Right atrium auricular region (tissue), 2 donors: ENCODE data around the gene DNAJB1. TPM values are rescaled to one million over a fixed set of nuclear protein-coding genes. Genes with fewer than 3 reads are reported as not detected.
A peak's percentile ranks its signal among the peaks of the same experiment; 100 is the strongest.

Source experiments
- DNase-seq: peaks from one replicate; pipeline ENCODE4 v3.0.0-alpha.2; 2019; ENCODE audit warnings: low spot score
- H3K27ac ChIP-seq, 2 donors: fragments of 200-600 bp; sonication (generic); 1 replicate in 1 of 2; 2 replicates in 1 of 2; pipeline ENCODE4 v1.5.1; 2016 to 2019
- H3K27me3 ChIP-seq, 2 donors: fragments of 200-600 bp; sonication (generic); one replicate each; pipeline versions ENCODE4 v1.5.1 to v1.6.0; 2017 to 2019
- H3K36me3 ChIP-seq: fragments of 200-600 bp; sonication (generic); one replicate; pipeline ENCODE4 v1.5.1; 2016
- H3K4me1 ChIP-seq, 2 donors: fragments of 200-600 bp; sonication (generic); one replicate each; pipeline versions ENCODE4 v1.5.1 to v1.6.0; 2017 to 2019
- H3K4me3 ChIP-seq, 2 donors: fragments of 200-600 bp; sonication (generic); 1 replicate in 1 of 2; 2 replicates in 1 of 2; pipeline ENCODE4 v1.5.1; 2017 to 2019; ENCODE audit warnings: mild to moderate bottlenecking in 1 of 2, moderate library complexity in 1 of 2
- H3K9me3 ChIP-seq, 2 donors: fragments of 200-600 bp; sonication (generic); one replicate each; pipeline ENCODE4 v1.5.1; 2019
- total RNA-seq, 2 donors: library from RNA; depleted of rRNA; stranded (reverse); fragments of >200 nt; gene quantifications; one replicate each; pipeline ENCODE4 v1.1.0, GENCODE V29; 2016
- TF ChIP-seq, protein P1 (sequence below), 2 donors: fragments of 200-600 bp; sonication (generic); IDR thresholded peaks; one replicate each; pipeline ENCODE4 v1.5.1; 2019; ENCODE audit warnings: antibody characterized with exemption in 2 of 2

DNAJB1 gene
- total RNA-seq, 2 donors from 2014 or later: 36.5 to 52.9 TPM

DNA sequence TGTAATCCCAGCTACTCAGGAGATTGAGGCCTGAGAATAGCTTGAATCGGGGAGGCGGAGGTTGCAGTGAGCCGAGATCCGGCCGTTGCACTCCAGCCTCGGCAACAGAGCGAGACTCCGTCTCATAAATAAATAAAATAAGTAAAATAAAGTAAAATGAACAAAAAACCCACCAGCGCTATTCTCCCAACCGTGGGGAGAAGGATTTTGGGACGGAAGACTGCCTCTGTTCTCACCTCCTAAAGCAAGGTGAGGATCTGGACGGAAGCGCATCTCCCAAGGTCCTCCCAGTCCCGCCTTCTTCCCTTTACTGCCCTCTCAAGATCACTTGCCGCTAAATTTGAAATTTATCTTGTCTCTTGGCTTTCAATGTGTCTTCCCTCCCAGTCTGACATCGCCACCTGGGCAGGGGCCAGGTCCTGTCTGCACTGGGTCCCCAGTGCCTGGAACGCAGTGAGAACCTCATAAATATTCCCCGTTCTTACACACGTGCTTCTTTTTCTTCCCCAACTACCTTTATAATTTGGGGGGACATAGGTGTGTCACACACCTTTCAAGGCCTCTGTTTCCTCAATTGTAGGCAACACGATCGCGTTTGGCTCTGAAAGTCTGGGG, 1.2 kb upstream of the DNAJB1 start:
- Histone ChIP-seq H3K27ac (peak overlapping the region; percentile 100), H3K36me3 (peaks cover 24% of the 10 kb centered on the region), H3K4me1 (peaks cover 0 to 41% of the 10 kb centered on the region in 2 donors), H3K27me3 (no peaks in the 10 kb centered on the region), H3K9me3 (no peaks in the 10 kb centered on the region), H3K4me3 (peak overlapping the region in 1 of 2 donors; percentile 50)
- TF ChIP-seq, protein P1, sequence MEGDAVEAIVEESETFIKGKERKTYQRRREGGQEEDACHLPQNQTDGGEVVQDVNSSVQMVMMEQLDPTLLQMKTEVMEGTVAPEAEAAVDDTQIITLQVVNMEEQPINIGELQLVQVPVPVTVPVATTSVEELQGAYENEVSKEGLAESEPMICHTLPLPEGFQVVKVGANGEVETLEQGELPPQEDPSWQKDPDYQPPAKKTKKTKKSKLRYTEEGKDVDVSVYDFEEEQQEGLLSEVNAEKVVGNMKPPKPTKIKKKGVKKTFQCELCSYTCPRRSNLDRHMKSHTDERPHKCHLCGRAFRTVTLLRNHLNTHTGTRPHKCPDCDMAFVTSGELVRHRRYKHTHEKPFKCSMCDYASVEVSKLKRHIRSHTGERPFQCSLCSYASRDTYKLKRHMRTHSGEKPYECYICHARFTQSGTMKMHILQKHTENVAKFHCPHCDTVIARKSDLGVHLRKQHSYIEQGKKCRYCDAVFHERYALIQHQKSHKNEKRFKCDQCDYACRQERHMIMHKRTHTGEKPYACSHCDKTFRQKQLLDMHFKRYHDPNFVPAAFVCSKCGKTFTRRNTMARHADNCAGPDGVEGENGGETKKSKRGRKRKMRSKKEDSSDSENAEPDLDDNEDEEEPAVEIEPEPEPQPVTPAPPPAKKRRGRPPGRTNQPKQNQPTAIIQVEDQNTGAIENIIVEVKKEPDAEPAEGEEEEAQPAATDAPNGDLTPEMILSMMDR (IDR thresholded peaks at IDR 0.05): no peak
- no peak for DNase-seq

DNA sequence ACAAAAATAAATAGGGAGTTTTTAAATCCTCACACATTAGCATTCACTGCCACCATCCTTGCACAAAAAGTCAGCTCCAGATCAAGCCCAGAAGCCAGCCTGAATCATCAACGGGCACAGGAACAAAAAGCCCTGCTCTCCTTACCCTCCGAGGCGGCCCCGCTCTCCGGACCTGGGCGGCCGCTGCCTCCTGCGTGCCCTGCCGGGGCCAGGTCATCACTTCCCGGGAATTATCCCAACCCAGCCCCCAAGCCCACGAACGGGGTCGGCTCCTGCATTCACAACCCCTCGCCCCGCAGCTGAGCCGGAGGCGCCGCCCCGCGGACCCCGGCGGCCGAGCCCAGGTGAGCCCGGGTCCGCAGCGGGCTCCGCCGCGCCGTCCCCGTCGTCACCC, 754 bp downstream of the DNAJB1 start:
- TF ChIP-seq, protein P1 (IDR thresholded peaks at IDR 0.05): no peak
- H3K4me1 ChIP-seq: peaks cover 0 to 43% of the 10 kb centered on the region in 2 donors

DNA sequence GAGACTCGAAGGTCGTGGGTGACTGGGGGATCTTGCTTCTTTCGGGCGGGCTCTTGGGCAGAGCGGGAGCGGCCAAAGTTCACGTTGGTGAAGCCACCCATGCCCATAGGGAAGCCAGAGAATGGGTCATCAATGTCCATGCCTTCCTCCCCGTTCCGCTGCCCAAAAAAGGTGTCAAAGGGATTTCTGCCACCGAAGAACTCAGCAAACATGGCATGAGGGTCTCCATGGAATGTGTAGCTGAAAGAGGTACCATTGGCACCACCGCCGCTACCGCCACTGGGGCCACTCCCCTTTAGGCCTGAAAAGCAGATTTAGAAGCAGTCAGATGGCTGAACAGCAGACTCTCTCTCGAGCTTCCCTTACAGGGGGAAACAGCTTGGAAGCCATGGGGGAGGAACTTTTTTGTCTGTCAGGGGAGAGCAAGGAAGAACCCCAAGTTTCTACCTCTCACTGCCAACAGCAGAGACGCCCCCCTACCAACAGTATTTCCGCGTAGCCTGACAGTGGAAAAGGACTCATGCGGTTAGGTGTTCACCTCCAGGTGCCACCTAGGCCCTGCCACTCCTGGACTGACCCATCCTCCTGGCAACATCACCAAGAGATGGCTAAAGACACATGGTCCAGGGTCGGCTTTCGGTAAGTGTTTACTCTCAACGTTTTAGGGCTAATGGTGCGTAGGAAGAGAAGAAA, 1.3 kb downstream of the DNAJB1 start:
- Histone ChIP-seq H3K4me3 (peak overlapping the region; percentile 96 to 97), H3K27ac (peak overlapping the region; percentile 100), H3K9me3 (no peaks in the 10 kb centered on the region), H3K4me1 (peaks cover 0 to 43% of the 10 kb centered on the region in 2 donors), H3K27me3 (no peaks in the 10 kb centered on the region), H3K36me3 (peaks cover 32% of the 10 kb centered on the region)
- no peak for DNase-seq
- TF ChIP-seq, protein P1 (IDR thresholded peaks at IDR 0.05): no peak

More for the DNA sequence above, 754 bp downstream of the DNAJB1 start:
- no peak for DNase-seq
- peak overlapping the region; percentile 96 to 97 for H3K4me3 ChIP-seq
- H3K27me3 ChIP-seq: no peaks in the 10 kb centered on the region
- H3K36me3 ChIP-seq: peaks cover 32% of the 10 kb centered on the region
- H3K9me3 ChIP-seq: no peaks in the 10 kb centered on the region
- H3K27ac ChIP-seq: peak overlapping the region; percentile 100

DNA sequence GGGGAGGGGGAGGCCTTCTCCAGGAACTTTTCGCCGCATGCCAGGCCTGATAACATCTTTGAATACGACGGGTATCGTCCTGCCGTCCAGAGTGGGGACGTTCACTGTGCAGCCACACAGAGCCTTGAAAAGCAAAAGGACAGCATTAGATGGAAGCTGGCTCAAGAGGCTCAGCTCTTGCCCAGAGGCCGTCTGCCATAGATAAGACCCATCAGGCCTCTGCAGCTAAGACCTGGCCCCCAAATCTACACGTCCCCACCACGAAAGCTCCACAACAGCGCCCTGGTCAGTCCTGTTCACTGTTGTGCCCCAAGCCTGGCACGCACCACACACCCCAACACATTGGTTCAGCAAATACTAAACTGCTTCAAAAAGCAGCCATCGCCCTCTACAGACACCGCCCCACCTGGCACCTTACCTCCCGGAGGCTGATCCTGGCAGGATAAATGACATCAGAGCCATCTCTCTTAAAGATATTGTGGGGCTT, 2.1 kb downstream of the DNAJB1 start:
- Histone ChIP-seq H3K4me3 (peak overlapping the region; percentile 96 to 97), H3K27ac (peak overlapping the region in 1 of 2 donors; percentile 100), H3K36me3 (peaks cover 32% of the 10 kb centered on the region), H3K9me3 (no peaks in the 10 kb centered on the region), H3K27me3 (no peaks in the 10 kb centered on the region), H3K4me1 (peaks cover 0 to 43% of the 10 kb centered on the region in 2 donors)
- TF ChIP-seq, protein P1 (IDR thresholded peaks at IDR 0.05): no peak
- DNase-seq: no peak

DNA sequence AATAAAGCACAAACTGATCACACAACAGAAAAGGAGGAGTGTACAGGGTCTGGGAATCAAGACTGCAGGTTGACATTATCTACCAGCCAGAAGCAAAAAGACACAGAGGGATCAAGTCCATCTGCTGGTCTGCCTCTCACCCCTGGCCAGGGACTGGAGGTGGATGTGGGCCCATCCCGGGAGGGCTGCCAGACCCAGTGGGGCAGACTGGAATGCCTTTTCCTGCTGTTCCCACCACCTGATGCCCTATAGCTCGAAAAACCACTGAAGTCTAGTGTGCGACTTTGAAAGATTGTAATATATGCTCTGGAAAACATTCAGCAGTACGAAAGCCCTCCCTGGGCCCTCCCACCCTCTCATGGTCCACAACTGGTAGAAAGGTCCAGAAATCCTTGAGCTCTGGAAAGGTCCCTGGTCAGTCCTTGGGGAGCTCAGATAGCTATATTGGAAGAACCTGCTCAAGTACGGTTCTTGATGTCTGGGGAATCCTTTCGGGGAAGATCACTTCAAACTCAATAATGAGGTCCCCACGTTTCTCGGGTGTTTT, 2.6 kb downstream of the DNAJB1 start:
- DNase-seq: no peak
- Histone ChIP-seq H3K4me1 (peaks cover 0 to 43% of the 10 kb centered on the region in 2 donors), H3K27me3 (no peaks in the 10 kb centered on the region), H3K36me3 (peaks cover 32% of the 10 kb centered on the region), H3K9me3 (no peaks in the 10 kb centered on the region), H3K27ac (peak overlapping the region in 1 of 2 donors; percentile 100), H3K4me3 (peak overlapping the region in 1 of 2 donors; percentile 96)
- TF ChIP-seq, protein P1 (IDR thresholded peaks at IDR 0.05): no peak
